Renal cortex interstitium (tissue), 11 donors: Measurements from ENCODE around the gene RGP1. TPM values are rescaled to one million over a fixed set of nuclear protein-coding genes. Genes with fewer than 3 reads are reported as not detected.

Source experiments
- DNase-seq, 11 donors: peaks; one replicate each; pipeline ENCODE4 v3.0.0-alpha.2; 2013; ENCODE audit warnings: low read depth in 9 of 11, low spot score in 4 of 11; ENCODE audit errors: extremely low read depth in 1 of 11
- polyA plus RNA-seq, 3 donors: library from polyadenylated mRNA; unstranded; fragments of 120-200 nt; gene quantifications; one replicate each; pipeline ENCODE4 v1.2.1, GENCODE V29; 2013; ENCODE audit not compliant: insufficient read length in 3 of 3

The RGP1 gene
- polyA plus RNA-seq, 3 donors = 28.8 to 30.3 (median 29.0) TPM

DNA sequence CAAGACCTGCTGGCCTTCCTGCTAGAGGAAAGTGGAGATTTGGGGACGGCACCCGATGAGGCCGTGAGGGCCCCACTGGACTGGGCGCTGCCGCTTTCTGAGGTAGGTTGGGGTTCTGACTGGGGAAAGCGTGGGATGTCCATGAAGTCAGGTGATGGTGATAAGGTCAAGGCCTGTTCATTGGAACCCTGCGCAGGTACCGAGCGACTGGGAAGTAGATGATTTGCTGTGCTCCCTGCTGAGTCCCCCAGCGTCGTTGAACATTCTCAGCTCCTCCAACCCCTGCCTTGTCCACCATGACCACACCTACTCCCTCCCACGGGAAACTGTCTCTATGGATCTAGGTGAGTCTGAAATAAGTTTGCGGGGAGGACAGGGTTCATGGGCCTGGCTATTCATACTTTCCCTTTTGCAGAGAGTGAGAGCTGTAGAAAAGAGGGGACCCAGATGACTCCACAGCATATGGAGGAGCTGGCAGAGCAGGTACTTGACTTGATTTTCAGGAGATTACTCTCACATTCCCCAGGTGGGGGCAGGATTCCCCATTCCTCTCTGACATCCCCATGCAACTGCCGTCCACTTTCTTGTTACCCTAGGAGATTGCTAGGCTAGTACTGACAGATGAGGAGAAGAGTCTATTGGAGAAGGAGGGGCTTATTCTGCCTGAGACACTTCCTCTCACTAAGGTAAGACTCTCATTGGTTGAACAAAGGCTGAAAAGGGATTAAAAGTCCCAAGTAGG lies 16.1 kb upstream of the RGP1 start:
- DNase-seq = peak in 2 of 11 donors; percentile 19 to 25

DNA sequence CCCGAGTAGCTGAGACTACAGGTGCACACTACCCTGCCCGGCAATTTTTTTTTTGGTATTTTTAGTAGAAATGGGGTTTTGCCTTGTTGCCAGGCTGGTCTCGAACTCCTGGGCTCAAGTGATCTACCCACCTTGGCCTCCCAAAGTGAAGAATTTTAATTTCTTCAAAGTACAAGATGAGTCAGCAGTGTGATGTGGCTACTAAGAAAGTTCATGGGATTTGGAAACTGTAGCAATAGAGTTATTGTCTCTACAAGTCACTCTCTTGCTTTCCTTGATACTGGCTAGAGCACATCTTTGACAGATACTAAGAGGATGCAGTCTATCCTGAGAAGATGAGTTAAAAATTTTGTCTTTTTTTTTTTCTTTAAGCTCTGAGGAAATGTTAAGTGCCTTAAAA lies 15.0 kb upstream of the RGP1 start:
- no peak for DNase-seq

DNA sequence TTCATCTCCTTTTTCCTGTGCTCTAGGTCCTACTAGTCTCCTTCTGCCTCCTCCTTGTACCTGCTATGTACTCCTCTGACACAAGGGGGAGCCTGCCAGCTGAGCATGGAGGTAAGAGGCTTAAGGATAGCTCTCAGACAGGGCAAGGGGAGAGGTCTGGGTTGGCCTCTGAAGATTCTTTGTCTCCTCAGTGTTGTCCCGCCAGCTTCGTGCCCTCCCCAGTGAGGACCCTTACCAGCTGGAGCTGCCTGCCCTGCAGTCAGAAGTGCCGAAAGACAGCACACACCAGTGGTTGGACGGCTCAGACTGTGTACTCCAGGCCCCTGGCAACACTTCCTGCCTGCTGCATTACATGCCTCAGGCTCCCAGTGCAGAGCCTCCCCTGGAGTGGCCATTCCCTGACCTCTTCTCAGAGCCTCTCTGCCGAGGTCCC lies 12.9 kb upstream of the RGP1 start:
- peak in 3 of 11 donors; percentile 50 to 60 (median 53) for DNase-seq

DNA sequence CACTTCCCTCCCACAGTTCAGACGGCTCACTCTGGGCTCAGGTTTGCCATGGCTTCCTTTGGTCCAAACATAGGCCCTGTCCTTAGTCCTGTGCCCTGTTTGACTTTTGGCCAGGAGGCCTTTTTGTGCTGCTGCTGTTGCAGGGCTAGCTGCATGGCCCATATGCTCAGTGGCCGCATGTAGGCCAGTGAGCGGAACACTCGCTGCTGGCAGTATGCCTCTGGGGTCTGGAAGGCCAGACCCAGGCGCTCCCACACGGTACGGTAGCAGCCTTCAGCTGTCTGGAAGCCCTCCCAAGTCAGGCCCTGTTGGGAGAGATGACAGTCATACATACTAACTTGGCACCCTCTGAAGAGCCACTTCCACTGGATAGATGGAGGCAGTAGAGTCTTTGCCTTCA lies 11.9 kb upstream of the RGP1 start:
- no peak for DNase-seq

GRCh38 chr9:35738186-35738585 lies 10.9 kb upstream of the RGP1 start:
- DNase-seq = no peak

DNA sequence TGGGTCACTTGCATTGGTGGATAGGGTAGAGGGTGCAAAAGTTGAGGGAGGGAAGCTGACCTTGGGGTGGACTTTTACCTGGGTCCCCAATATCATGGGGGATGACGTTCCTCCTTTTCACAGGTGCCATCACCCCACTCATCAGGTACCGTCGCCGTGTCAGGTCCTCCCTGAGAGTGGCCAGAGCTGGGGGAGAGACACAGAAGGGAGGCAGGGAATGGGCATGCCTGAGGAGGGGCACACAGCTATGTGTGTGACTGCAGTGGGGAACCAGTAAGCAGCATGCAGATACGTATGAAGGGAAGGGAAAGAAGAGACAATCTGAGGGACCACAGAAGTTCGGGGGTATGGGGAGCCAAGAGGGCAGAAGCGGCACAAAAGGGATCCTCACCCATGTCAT lies 10.2 kb upstream of the RGP1 start:
- no peak for DNase-seq

- DNase-seq = no peak
Measured at GRCh38 chr9:35740243-35740642, 8.8 kb upstream of the RGP1 start.

DNA sequence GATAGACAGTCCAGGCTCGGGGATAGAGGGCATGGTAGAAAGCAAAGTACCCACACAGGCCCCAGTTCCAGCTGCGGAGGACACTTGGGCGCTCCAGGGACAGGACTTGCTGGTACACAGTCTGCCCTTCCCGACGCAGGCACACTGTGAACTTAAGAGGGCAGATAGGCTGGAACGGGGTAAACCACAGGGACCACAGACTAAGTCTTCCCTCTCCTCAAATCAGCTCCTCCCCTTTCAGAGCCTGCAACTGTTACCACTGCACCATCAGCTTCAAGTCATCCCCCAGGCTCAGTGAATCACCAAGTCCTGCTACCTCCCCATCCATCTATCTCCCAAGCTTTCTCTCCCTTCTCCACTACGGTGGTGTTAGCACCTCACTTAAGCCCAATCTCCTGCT lies 7.3 kb upstream of the RGP1 start:
- no peak for DNase-seq

GRCh38 chr9:35743452-35743851 lies 5.6 kb upstream of the RGP1 start:
- DNase-seq = no peak

GRCh38 chr9:35743880-35744518 lies 5.1 kb upstream of the RGP1 start:
- DNase-seq = no peak

DNA sequence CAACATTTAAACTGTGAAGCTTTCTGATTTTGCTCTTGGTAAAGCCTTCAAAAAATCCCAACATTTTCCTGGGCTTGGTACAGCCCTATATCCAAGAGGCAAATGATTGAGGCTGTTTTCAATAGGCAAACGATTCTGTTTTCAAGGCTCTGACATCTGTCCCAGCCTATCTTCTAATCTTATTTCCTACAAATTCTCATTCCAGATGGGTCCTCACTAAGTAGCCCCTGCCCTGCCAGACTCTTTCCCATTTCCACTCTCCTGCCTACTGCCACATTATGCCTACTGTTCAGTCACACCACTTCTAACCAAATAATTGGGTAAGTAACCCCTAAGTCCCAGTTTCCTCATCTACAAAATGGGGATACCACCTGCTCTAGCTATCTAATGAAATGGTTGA lies 3.5 kb upstream of the RGP1 start:
- DNase-seq = no peak

DNA sequence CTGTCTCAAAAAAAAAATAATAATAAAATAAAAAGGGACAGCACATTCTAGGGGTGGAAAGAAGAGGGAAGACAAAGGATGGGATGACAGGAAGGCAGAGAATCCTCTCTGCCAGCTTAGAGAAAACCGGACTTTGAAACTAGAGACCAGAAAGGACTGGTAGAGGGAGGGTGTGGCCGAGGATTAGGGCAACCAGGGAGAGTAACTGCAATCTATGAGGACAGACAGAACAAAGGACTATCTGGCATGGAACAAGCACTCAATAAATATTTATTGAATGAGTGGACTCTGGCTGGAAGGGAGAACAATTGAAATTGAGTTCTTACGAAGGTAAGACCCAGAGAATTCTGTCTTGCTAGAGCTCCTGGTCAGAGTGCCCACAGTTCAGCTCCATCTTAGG lies 2.5 kb upstream of the RGP1 start:
- no peak for DNase-seq

DNA sequence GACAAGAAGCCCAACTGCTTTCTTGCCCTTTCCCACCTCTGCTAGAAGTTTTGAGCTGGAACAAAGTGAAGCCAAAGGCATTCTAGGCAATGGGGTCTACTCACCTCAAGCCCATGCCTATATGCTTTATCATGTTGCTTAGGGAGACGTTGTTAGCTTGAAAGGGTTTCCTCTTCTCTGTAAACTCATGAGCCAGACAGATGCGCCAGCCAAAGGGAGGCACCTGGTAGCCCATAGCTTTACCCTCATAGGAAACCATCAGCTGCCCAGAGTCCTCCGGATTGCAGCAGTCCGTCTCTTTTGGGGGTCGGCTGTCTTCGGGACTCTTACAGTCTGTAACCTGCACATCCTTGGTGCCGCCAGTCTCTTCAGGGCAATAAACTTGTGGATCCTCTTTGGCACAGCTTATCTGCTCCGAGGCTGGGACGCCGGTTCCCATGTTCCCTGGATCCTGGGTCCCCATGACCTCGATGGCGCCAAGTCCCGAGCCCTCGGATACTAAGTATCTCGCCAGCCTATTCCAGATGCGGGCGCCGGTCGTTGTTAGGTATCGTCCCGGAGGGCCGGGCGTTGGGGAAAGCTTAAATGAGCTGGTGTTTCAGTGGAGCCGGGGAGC lies 737 bp upstream of the RGP1 start:
- no peak for DNase-seq

DNA sequence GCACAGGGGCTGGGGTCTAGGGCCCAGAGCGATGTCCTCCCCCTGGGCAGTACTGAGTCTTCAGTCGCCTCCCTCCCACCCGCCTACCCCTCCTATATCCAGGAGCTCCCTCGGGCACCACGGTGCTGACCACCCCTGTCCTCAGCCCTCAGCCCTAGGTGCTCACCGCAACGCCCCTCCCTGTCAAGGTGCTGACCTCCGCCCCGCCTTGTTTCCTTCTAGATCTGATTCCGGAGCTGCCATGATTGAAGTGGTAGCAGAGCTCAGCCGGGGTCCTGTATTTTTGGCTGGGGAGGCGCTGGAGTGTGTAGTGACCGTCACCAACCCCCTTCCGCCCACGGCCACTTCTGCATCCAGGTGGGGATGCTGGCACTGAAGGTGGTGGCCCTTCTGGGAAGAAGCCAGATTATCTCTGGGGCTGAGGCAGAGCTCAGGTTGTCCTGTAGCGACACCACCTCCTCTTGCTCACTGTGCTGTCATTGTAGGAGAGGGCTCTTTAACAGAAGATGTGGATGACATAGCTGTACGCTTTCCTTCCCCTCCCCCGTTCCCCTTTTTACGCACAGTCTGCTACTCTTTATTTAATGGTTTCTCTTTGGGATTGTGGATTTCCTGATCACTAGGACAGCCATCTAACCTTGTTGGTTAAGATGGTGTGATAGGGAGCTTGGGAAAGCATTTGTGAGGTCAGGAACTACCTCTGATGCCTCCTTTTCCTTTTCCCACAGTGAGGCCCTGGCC lies 598 bp downstream of the RGP1 start:
- no peak for DNase-seq

- no peak for DNase-seq
Measured at GRCh38 chr9:35750256-35750531, 1.1 kb downstream of the RGP1 start.

GRCh38 chr9:35753466-35753865 lies 4.4 kb downstream of the RGP1 start:
- DNase-seq = no peak

- DNase-seq = no peak
Measured at GRCh38 chr9:35754264-35754663, 5.2 kb downstream of the RGP1 start, which contains the start of gene MSMP. Gene MSMP (minus strand): TSS chr9:35754276. CDS start chr9:35754129, 147 bp downstream.

- no peak for DNase-seq
Measured at GRCh38 chr9:35755071-35755470, 6.0 kb downstream of the RGP1 start.

- peak in 5 of 11 donors; percentile 45 to 59 (median 56) for DNase-seq
Measured at GRCh38 chr9:35756275-35757225, 7.5 kb downstream of the RGP1 start.
